ENCODE results near the gene FNIP2. TPM values are rescaled to one million over a fixed set of nuclear protein-coding genes. Genes with fewer than 3 reads are reported as not detected.

FNIP2 gene
- total RNA-seq, 8 experiments from 2014 or later: 16.2 to 47.4 (median 27.3) TPM

- Histone ChIP-seq H3K27ac (no peak overlapping the region), H3K4me1 (replicated peaks in 1 of 2) (peaks cover 9 to 10% of the 10 kb centered on the region in 2 donors), H3K4me3 (no peak overlapping the region)
- peak in 3 of 8 experiments; percentile 8 to 39 (median 35) for ATAC-seq (replicated peaks in 6 of 8)
- 58 to 100% (median 85%) methylated on average over 1 to 3 of the region's 3 CpGs; no CpG with 5 or more reads in 1 of the 10 experiments for WGBS, 10 experiments
- in situ Hi-C loops (cut with MboI; ENCODE audit: low pct_unique_long_range_greater_than_20kb in 2 of 9, low sequenced_read_pairs in 9 of 9, unreplicated experiment in 9 of 9): no loop called here
Measured at GRCh38 chr4:158814207-158814606, 45.4 kb downstream of the FNIP2 start.

DNA sequence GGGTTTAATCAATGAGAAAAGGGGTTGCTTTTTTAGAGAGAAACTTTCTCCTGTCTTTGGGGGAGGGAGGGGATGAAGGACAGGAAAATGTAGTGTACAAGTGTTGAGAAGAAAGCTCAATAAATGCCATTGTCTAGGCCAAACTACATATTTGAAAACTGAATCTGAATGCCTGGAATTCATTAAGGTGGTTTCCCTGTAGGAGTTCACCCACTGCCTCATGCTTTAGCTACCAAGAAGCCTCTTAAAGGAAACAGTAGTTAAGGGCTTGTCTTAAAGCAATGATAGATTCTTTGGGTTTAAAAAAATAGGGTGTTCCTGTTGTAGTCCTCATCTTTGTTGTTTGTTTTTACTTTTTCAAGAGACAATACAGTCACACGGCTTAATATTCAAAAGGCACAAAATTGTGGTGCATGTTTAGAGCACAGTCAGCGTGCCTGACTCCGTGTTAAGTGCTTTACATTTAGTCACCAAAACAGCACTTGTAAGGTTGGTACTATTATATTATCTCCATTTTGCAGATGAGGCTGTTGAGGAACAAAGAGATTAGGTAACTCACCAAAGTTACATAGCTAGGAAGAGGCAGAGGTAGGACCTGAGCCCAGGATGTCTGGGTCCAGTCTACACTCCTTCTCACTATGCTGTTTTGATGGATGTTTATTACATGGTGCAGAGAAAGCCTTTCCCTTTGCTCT is 46.0 kb downstream of the FNIP2 start:
- in situ Hi-C loops (cut with MboI; ENCODE audit: low pct_unique_long_range_greater_than_20kb in 2 of 9, low sequenced_read_pairs in 9 of 9, unreplicated experiment in 9 of 9): no loop called here

GRCh38 chr4:158816955-158817354 is 48.1 kb downstream of the FNIP2 start:
- ATAC-seq (replicated peaks in 6 of 8): no peak

More for the DNA sequence above, 46.0 kb downstream of the FNIP2 start:
- WGBS, 10 experiments: 29 to 100% (median 93%) methylated on average over 1 to 3 of the region's 3 CpGs; no CpG with 5 or more reads in 2 of the 10 experiments
- Histone ChIP-seq H3K4me1 (replicated peaks in 1 of 2) (peaks cover 9 to 10% of the 10 kb centered on the region in 2 donors), H3K4me3 (no peak overlapping the region), H3K27ac (no peak overlapping the region)
- ATAC-seq (replicated peaks in 6 of 8): peak in 3 of 8 experiments; percentile 11 to 13 (median 11)

DNA sequence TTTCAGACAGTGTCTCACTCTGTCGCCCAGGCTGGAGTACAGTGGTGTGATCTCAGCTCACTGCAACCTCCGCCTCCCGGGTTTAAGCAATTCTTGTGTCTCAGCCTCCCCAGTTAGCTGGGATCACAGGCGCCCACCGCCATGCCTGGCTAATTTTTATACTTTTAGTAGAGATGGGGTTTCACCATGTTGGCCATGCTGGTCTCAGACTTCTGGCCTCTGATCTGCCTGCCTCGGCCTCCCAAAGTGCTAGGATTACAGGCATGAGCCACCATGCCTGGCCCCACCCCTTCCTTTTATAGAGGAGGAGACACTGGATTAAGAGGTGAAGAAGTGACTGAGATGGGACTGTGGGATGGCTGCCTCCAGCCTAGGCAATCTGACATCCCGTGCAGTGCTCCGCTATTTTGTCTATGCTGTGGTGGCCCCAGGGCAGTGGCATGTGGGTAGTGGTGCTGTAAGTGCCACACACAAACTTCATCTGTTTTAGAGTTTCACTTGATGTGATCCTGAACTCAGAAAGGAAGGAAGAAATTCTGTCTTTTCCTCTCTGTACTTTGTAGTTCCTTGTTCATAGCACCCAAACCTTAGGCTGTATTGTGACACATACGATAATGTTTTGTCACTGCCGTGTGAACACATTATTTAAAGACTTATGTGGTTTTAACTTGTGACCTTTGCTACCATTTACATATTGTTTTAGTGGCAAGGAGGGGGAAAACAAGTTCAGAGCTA is 48.9 kb downstream of the FNIP2 start:
- no peaks in the 10 kb centered on the region for H3K4me1 ChIP-seq (replicated peaks in 1 of 2)
- peak in 1 of 8 experiments; percentile 18 for ATAC-seq (replicated peaks in 6 of 8)
- 33 to 100% (median 88%) methylated on average over 3 to 9 of the region's 10 CpGs; no CpG with 5 or more reads in 1 of the 10 experiments for WGBS, 10 experiments
- in situ Hi-C loops (cut with MboI; ENCODE audit: low pct_unique_long_range_greater_than_20kb in 2 of 9, low sequenced_read_pairs in 9 of 9, unreplicated experiment in 9 of 9): no loop called here
- no peak overlapping the region for H3K4me3 ChIP-seq
- H3K27ac ChIP-seq: no peak overlapping the region

More at GRCh38 chr4:158816955-158817354, 48.1 kb downstream of the FNIP2 start:
- 90 to 100% (median 100%) methylated on average over 1 of the region's 1 CpG; no CpG with 5 or more reads in 3 of the 10 experiments for WGBS, 10 experiments
- no peak overlapping the region for H3K4me3 ChIP-seq
- in situ Hi-C loops (cut with MboI; ENCODE audit: low pct_unique_long_range_greater_than_20kb in 2 of 9, low sequenced_read_pairs in 9 of 9, unreplicated experiment in 9 of 9): no loop called here
- H3K4me1 ChIP-seq (replicated peaks in 1 of 2): no peaks in the 10 kb centered on the region
- H3K27ac ChIP-seq: no peak overlapping the region

DNA sequence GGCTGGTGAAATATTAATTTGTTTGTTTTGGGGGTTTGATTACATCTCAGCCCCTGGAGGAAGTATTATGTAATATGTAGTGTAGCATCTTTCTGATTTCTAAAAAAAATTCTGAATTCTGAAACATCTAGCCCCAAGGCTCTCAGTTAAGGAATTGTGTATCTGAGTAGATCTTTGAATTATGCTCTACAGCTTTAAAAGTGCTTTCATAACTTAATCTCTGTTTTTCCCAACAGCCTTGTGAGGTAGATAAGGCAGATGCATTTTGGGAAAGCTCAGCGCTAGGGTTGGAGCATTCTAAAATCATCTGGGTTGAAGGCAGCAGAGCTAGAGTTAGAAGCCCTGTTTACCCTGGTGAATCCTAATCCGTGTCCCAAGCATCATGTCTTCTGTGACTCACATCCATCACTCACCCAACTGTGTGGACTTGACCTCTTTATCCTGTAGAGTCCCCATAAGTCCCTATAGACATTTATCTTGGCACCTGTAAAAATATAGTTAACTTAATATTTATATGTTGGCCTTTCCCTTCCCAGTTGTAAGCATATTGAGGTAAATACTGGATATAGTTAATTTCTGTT is 49.8 kb downstream of the FNIP2 start:
- in situ Hi-C loops (cut with MboI; ENCODE audit: low pct_unique_long_range_greater_than_20kb in 2 of 9, low sequenced_read_pairs in 9 of 9, unreplicated experiment in 9 of 9): no loop called here
- Histone ChIP-seq H3K4me1 (replicated peaks in 1 of 2) (no peaks in the 10 kb centered on the region), H3K4me3 (no peak overlapping the region), H3K27ac (no peak overlapping the region)
- 60 to 100% (median 96%) methylated on average over 1 to 2 of the region's 2 CpGs; no CpG with 5 or more reads in 2 of the 10 experiments for WGBS, 10 experiments
- ATAC-seq (replicated peaks in 6 of 8): peak in 1 of 8 experiments; percentile 56

GRCh38 chr4:158819942-158820786 is 51.3 kb downstream of the FNIP2 start:
- Histone ChIP-seq H3K4me3 (no peak overlapping the region), H3K27ac (no peak overlapping the region), H3K4me1 (replicated peaks in 1 of 2) (peaks cover 0 to 9% of the 10 kb centered on the region in 2 donors)
- 50 to 100% (median 78%) methylated on average over 1 to 2 of the region's 2 CpGs; no CpG with 5 or more reads in 2 of the 10 experiments for WGBS, 10 experiments
- in situ Hi-C loops (cut with MboI; ENCODE audit: low pct_unique_long_range_greater_than_20kb in 2 of 9, low sequenced_read_pairs in 9 of 9, unreplicated experiment in 9 of 9): no loop called here
- peak in 4 of 8 experiments; percentile 5 to 52 (median 8) for ATAC-seq (replicated peaks in 6 of 8)

DNA sequence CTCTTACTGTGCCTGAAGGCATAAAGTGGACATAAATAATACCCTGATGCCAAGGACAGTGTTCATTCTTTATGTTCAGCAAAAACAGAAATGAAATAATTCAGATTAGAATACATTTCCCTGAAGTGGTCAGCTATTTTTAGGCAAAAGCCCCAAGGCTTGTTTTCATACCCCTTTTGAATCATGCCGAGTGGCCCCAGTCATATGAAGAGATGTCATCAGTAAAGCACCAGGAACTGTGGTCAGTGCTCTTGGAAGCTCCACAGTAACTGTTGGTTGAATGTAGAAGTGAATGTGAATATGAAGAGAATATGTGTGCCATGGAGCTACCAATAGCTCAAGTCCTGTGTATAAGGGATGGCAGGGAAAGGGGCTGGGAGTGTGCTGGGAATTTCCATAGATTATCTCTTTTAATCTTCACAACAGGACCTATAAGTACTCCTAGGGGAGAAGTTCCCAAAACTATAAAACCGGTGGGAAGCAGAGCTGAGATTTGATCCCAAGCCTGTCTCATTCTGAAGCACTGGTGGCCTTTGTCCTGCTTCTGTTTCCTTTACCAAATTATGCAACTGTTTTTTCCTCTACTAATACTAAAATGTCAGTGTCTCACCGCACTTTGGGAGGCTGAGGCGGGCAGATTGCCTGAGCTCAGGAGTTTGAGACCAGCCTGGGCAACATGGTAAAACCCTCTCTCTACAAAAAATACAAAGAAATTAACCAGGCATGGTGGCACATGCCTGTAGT is 52.6 kb downstream of the FNIP2 start:
- ATAC-seq (replicated peaks in 6 of 8): peak in 3 of 8 experiments; percentile 14 to 48 (median 48)
- H3K4me1 ChIP-seq (replicated peaks in 1 of 2): peaks cover 0 to 9% of the 10 kb centered on the region in 2 donors
- WGBS, 10 experiments: 0 to 100% (median 96%) methylated on average over 1 to 4 of the region's 4 CpGs; no CpG with 5 or more reads in 2 of the 10 experiments
- H3K4me3 ChIP-seq: no peak overlapping the region
- in situ Hi-C loops (cut with MboI; ENCODE audit: low pct_unique_long_range_greater_than_20kb in 2 of 9, low sequenced_read_pairs in 9 of 9, unreplicated experiment in 9 of 9): no loop called here
- H3K27ac ChIP-seq: no peak overlapping the region

- 90 to 100% (median 94%) methylated on average over 1 to 6 of the region's 7 CpGs; no CpG with 5 or more reads in 4 of the 10 experiments for WGBS, 10 experiments
- in situ Hi-C loops (cut with MboI; ENCODE audit: low pct_unique_long_range_greater_than_20kb in 2 of 9, low sequenced_read_pairs in 9 of 9, unreplicated experiment in 9 of 9): no loop called here
- Histone ChIP-seq H3K27ac (no peak overlapping the region), H3K4me1 (replicated peaks in 1 of 2) (peaks cover 0 to 9% of the 10 kb centered on the region in 2 donors), H3K4me3 (no peak overlapping the region)
- ATAC-seq (replicated peaks in 6 of 8): no peak
Measured at GRCh38 chr4:158822348-158822747, 53.5 kb downstream of the FNIP2 start.

- WGBS, 10 experiments: 44 to 100% (median 100%) methylated on average over 1 to 2 of the region's 3 CpGs; no CpG with 5 or more reads in 3 of the 10 experiments
- Histone ChIP-seq H3K27ac (no peak overlapping the region), H3K4me1 (replicated peaks in 1 of 2) (peaks cover 0 to 9% of the 10 kb centered on the region in 2 donors), H3K4me3 (no peak overlapping the region)
- peak in 3 of 8 experiments; percentile 11 to 25 (median 15) for ATAC-seq (replicated peaks in 6 of 8)
- in situ Hi-C loops (cut with MboI; ENCODE audit: low pct_unique_long_range_greater_than_20kb in 2 of 9, low sequenced_read_pairs in 9 of 9, unreplicated experiment in 9 of 9): no loop called here
Measured at GRCh38 chr4:158823461-158823873, 54.6 kb downstream of the FNIP2 start.

GRCh38 chr4:158824425-158825274 is 55.8 kb downstream of the FNIP2 start:
- peak in 5 of 8 experiments; percentile 35 to 86 (median 54) for ATAC-seq (replicated peaks in 6 of 8)
- WGBS, 10 experiments: 67 to 90% (median 79%) methylated on average over 2 to 7 of the region's 7 CpGs
- H3K4me1 ChIP-seq (replicated peaks in 1 of 2): peaks cover 0 to 9% of the 10 kb centered on the region in 2 donors
- in situ Hi-C loops (cut with MboI; ENCODE audit: low pct_unique_long_range_greater_than_20kb in 2 of 9, low sequenced_read_pairs in 9 of 9, unreplicated experiment in 9 of 9): loop anchor here in 1 of 9 experiments (25.0 kb wide), 1 partner anchor 87 kb away; no protein-coding TSS in a partner anchor
- no peak overlapping the region for H3K27ac ChIP-seq
- H3K4me3 ChIP-seq: no peak overlapping the region
